NCI-H146 treated with DMSO at 0.1 percent for 48 hours (cell line): ENCODE results near the gene TFE3.
A peak's percentile ranks its signal among the peaks of the same experiment; 100 is the strongest.

Source experiments
- DNase-seq: peaks from one replicate; lab custom pipeline; 2025; ENCODE audit not compliant: unreplicated experiment; lab: John Stamatoyannopoulos, UW

The TFE3 gene

GRCh38 chrX:49061916-49062315 lies 18.8 kb upstream of the TFE3 start:
- DNase-seq, result no peak

GRCh38 chrX:49061490-49061889 lies 18.3 kb upstream of the TFE3 start:
- DNase-seq, result no peak

- peak; percentile 25 for DNase-seq
These were observed 17.8 kb upstream of the TFE3 start for GRCh38 chrX:49060914-49061313.

GRCh38 chrX:49059681-49060085 lies 16.5 kb upstream of the TFE3 start:
- no peak for DNase-seq

- DNase-seq, result no peak
These were observed 16.0 kb upstream of the TFE3 start for GRCh38 chrX:49059201-49059600.

- DNase-seq, result no peak
These were observed 15.6 kb upstream of the TFE3 start, which contains the start of gene CCDC120 for GRCh38 chrX:49058794-49059193. TSS of gene CCDC120 (plus strand) at chrX:49058999. CDS start at chrX:49062042, 3,043 bp downstream.

- no peak for DNase-seq
These were observed 11.1 kb upstream of the TFE3 start for GRCh38 chrX:49054073-49054762.

- peak; percentile 17 for DNase-seq
These were observed 10.3 kb upstream of the TFE3 start for GRCh38 chrX:49053223-49054072.

GRCh38 chrX:49043987-49044281 lies 777 bp upstream of the TFE3 start:
- no peak for DNase-seq

GRCh38 chrX:49042581-49043219 lies 457 bp downstream of the TFE3 start:
- no peak for DNase-seq

GRCh38 chrX:49041744-49042580 lies 1.2 kb downstream of the TFE3 start:
- DNase-seq, result no peak

GRCh38 chrX:49040376-49040955 lies 2.7 kb downstream of the TFE3 start:
- no peak for DNase-seq

- no peak for DNase-seq
These were observed 3.4 kb downstream of the TFE3 start for GRCh38 chrX:49039598-49040375.

- no peak for DNase-seq
These were observed 5.2 kb downstream of the TFE3 start for GRCh38 chrX:49037883-49038475.

- no peak for DNase-seq
These were observed 12.9 kb downstream of the TFE3 start for GRCh38 chrX:49030283-49030682.

- DNase-seq, result no peak
These were observed 13.3 kb downstream of the TFE3 start for GRCh38 chrX:49029876-49030275.

GRCh38 chrX:49019599-49020249 lies 23.4 kb downstream of the TFE3 start:
- DNase-seq, result no peak

- DNase-seq, result no peak
These were observed 24.1 kb downstream of the TFE3 start for GRCh38 chrX:49019050-49019449.

GRCh38 chrX:49003696-49004095 lies 39.5 kb downstream of the TFE3 start:
- DNase-seq, result no peak
